Subcutaneous adipose tissue (tissue), 4 donors: ENCODE data around the gene KCNH1. TPM values are rescaled to one million over a fixed set of nuclear protein-coding genes. Genes with fewer than 3 reads are reported as not detected.

ENCODE experiments used
- CTCF ChIP-seq: fragments of 450-650 bp; IDR thresholded peaks from one replicate; pipeline ENCODE4 v1.5.1; 2016; ENCODE audit warnings: low read depth, mild to moderate bottlenecking, control low read depth, antibody characterized with exemption, moderate library complexity
- total RNA-seq, 4 donors: library from RNA; depleted of rRNA; stranded (reverse); fragments of >200 nt; gene quantifications; one replicate each; pipeline ENCODE4 v1.1.0, GENCODE V29; 2016

The KCNH1 gene
- total RNA-seq, 4 donors from 2014 or later, result 0.44 TPM; not detected in 3

- TF ChIP-seq CTCF, result no peak
These were observed 387.8 kb downstream of the KCNH1 start for GRCh38 chr1:210746024-210746731.

- TF ChIP-seq CTCF, result no peak
These were observed 390.9 kb downstream of the KCNH1 start for GRCh38 chr1:210743038-210743437.

GRCh38 chr1:210741564-210741963, 392.4 kb downstream of the KCNH1 start:
- TF ChIP-seq CTCF, result no peak

- no peak for TF ChIP-seq CTCF
These were observed 394.3 kb downstream of the KCNH1 start for GRCh38 chr1:210739627-210740026.

- TF ChIP-seq CTCF, result no peak
These were observed 395.7 kb downstream of the KCNH1 start for GRCh38 chr1:210738256-210738655.

- TF ChIP-seq CTCF, result no peak
These were observed 397.2 kb downstream of the KCNH1 start for GRCh38 chr1:210736713-210737112.

- TF ChIP-seq CTCF, result no peak
These were observed 402.4 kb downstream of the KCNH1 start for GRCh38 chr1:210731597-210731996.
